ENCODE measurements around the gene CDK6.

CDK6 gene

DNA sequence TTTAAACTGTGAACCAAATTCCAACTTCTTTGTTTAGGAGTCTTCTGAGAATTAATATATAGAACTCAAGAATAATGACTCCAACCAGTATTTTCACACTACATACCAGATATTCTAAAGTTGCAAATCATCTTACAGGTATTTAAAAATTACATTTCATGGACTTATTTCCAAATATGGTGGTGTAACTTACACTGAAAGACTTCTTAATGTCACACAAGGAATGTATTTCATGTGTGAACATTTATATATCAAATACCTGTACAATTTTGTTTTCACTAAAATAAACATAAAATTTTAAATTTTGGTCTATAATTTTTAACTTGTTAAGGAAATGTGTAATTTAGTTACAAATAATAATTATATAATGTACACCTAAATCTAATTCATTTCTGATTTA lies 2.6 kb upstream of the CDK6 start:
- H3K4me3 ChIP-seq (ENCODE audit: low read length), result no peak overlapping the region
- TF ChIP-seq CTCF (IDR thresholded peaks at IDR 0.05; ENCODE audit: insufficient read depth, low read depth, low read length, missing control alignments), result no peak
- no peak for DNase-seq (ENCODE audit: low read depth)

GRCh38 chr7:92837000-92837749 lies 802 bp upstream of the CDK6 start:
- DNase-seq (ENCODE audit: low read depth), result peak; percentile 15
- H3K4me3 ChIP-seq (ENCODE audit: low read length), result peak overlapping the region; percentile 97
- TF ChIP-seq CTCF (IDR thresholded peaks at IDR 0.05; ENCODE audit: insufficient read depth, low read depth, low read length, missing control alignments), result no peak

DNA sequence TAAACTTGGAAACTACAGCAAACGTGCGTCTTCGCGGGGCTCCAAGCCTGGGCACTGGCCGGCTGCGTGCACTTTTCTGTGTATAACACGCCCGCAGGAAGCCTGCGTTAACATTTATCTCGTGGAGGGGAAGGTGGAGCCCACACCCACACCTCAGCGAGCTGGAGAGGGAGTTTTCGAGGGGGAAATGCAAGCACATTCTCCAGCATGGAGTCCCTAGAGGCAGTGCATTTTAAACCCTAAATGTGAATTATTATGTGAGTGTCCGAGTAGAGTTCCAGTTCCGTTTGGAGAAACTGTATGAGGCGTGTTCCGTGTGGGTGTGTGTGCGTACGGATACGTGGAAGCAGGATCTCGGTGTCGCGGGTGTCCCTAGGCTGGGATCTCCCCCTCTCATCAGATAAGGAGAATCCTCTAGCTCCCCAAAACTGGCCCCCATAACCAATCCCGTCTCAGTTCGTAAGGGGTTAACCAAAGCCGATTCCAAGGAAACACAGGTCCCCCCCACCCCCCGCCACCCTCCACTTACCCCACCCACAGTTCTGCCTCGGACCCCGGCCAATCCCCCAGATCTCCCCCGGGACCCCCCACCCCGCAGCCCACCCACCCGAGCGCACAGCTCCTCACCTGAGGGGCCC lies 403 bp downstream of the CDK6 start:
- no peak for TF ChIP-seq CTCF (IDR thresholded peaks at IDR 0.05; ENCODE audit: insufficient read depth, low read depth, low read length, missing control alignments)
- DNase-seq (ENCODE audit: low read depth), result peak; percentile 44
- peak overlapping the region; percentile 97 for H3K4me3 ChIP-seq (ENCODE audit: low read length)

DNA sequence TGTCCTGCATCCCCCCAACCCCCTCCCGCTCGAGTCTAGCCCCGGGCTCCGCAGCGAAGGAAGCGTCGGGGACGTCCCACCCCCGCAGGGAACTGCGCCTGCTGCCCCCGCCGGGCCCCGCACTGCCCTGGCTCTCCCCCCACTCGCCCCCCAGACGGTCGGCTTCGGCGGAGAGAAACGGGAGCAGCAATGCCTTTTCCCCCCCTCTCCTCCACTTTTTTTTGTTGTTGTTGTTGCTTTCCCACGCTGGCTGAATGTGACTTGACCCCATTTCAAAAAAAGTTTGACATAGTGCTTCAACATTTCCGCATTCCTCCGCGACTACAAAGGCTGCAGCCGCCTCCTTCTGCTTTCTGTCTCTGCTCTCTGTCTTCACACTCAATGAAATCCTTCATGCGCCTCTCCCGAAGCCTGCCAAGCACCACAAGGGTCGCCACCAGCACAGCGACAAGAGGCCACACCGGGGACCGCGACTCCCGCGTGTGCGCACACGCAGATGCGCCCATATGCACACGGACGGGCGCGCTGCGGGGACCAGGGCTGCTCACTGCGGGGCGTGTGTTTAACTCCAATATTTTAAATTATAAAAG lies 1.0 kb downstream of the CDK6 start:
- TF ChIP-seq CTCF (IDR thresholded peaks at IDR 0.05; ENCODE audit: insufficient read depth, low read depth, low read length, missing control alignments), result no peak
- DNase-seq (ENCODE audit: low read depth), result peak; percentile 81
- peak overlapping the region; percentile 97 for H3K4me3 ChIP-seq (ENCODE audit: low read length)

DNA sequence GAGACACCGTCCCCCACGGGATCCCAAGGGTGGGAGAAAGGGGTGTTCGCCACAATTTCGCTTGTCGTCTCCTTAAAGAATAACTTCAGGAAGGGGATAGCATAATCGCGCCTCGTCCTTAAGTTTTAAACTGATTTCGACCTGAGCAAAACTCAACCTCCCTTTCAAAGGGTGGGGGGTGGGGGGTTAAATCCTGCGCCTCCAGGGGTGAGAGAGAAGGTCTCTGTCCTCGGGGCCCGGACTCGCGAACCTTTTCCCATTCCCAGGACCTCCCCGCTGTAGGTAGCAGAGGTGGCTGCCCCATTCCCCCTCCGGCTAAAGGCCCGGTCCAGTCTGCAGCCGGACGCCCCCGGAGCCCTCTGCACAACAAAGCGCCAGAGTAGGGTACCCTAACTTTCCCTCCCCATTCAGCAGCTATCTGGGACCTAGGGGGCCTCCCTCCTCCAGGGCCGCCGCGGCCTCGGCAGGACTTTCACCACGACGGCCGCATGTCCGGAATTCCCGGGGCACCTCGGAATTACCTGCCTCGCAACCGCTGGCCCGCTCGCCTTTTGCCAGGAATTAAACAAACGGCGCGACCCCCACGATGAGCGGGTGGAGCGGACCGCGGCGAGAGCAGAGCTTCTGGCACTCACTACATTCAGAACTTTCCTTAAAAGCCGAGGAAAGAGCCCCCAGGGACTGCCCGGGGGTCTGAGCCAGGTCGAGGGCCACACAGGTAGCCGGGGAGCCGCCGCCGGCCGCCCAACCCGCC lies 1.7 kb downstream of the CDK6 start:
- peak overlapping the region; percentile 97 for H3K4me3 ChIP-seq (ENCODE audit: low read length)
- DNase-seq (ENCODE audit: low read depth), result peak; percentile 20
- TF ChIP-seq CTCF (IDR thresholded peaks at IDR 0.05; ENCODE audit: insufficient read depth, low read depth, low read length, missing control alignments), result no peak

- TF ChIP-seq CTCF (IDR thresholded peaks at IDR 0.05; ENCODE audit: insufficient read depth, low read depth, low read length, missing control alignments), result peak; percentile 23
- peak; percentile 76 for DNase-seq (ENCODE audit: low read depth)
- H3K4me3 ChIP-seq (ENCODE audit: low read length), result peak overlapping the region; percentile 97
Measured at GRCh38 chr7:92833766-92834506, 2.4 kb downstream of the CDK6 start.

Data from epithelial cell of esophagus (primary cell).